K562 (cell line): ENCODE results near the gene ANKRD13A. TPM values are rescaled to one million over a fixed set of nuclear protein-coding genes. Genes with fewer than 3 reads are reported as not detected.
A peak's percentile ranks its signal among the peaks of the same experiment; 100 is the strongest.

ENCODE experiments used
- ARID1B ChIP-seq: fragments of 450-650 bp; IDR thresholded peaks from 2 replicates; pipeline ENCODE4 v1.6.1; 2016; ENCODE audit warnings: antibody characterized with exemption, mild to moderate bottlenecking, inconsistent platforms
- POLR2AphosphoS5 ChIP-seq: IDR thresholded peaks from 2 replicates; pipeline ENCODE4 v1.6.1; 2011; ENCODE audit warnings: mild to moderate bottlenecking, low read depth, low read length, moderate library complexity; ENCODE audit not compliant: control insufficient read depth, insufficient read depth
- POLR2G ChIP-seq: fragments of 200-400 bp; formaldehyde crosslinking; IDR thresholded peaks from 2 replicates; pipeline ENCODE4 v1.6.1; 2017; ENCODE audit warnings: low read depth, mild to moderate bottlenecking, antibody characterized with exemption, low read length, moderate library complexity
- POLR3A ChIP-seq: IDR thresholded peaks from 2 replicates; pipeline ENCODE4 v1.6.1; 2011; ENCODE audit warnings: borderline replicate concordance, mild to moderate bottlenecking, moderate library complexity; ENCODE audit not compliant: insufficient read length, insufficient read depth; ENCODE audit errors: extremely low read depth
- SRF ChIP-seq, 2 experiments: fragments of 250-450, 450-650 bp in 1 of 2; sonication (Bioruptor Pico) in 1 of 2; sonication (generic) in 1 of 2; formaldehyde crosslinking; IDR thresholded peaks; 2 replicates each; pipeline versions ENCODE4 v1.5.0 to v1.5.1; 2020 to 2022; ENCODE audit warnings: mild to moderate bottlenecking in 1 of 2, missing genetic modification reagents in 1 of 2
- THAP12 ChIP-seq: fragments of 250-450 bp; sonication (Bioruptor Pico); IDR thresholded peaks from 2 replicates; pipeline ENCODE4 v1.9.0; 2021; ENCODE audit warnings: mild to moderate bottlenecking, inconsistent platforms
- YY1 ChIP-seq, 3 experiments: IDR thresholded peaks; 2 replicates each; pipeline ENCODE4 v1.6.1; 2011; ENCODE audit warnings: low read length in 2 of 3, mild to moderate bottlenecking in 2 of 3, moderate library complexity in 2 of 3, borderline replicate concordance in 1 of 3, control low read depth in 1 of 3, low read depth in 1 of 3; ENCODE audit not compliant: insufficient read depth in 3 of 3, insufficient replicate concordance in 2 of 3, control insufficient read depth in 1 of 3, insufficient read length in 1 of 3; ENCODE audit errors: extremely low read depth in 1 of 3
- polyA plus RNA-seq, 8 experiments: library from polyadenylated mRNA; depleted of rRNA in 4 of 8; stranded (reverse) in 5 of 8; unstranded in 3 of 8; fragments of >200 nt; fragmentation: Nextera tagmentation in 2 of 8; fragmentation: Illumina TruSeq in 1 of 8; extraction: Ambion mirVana in 2 of 8; extraction: Trizol in 1 of 8; gene quantifications; 2 replicates each; pipeline versions ENCODE4 v1.2.1 to v1.2.3, GENCODE V29; 2011 to 2014; ENCODE audit warnings: inconsistent platforms in 1 of 8, missing spikeins in 1 of 8
- total RNA-seq, 7 experiments: library from RNA; depleted of rRNA in 6 of 7; stranded (reverse); fragments of >200 nt in 6 of 7; fragmentation: Illumina TruSeq in 2 of 7; extraction: Trizol in 2 of 7; gene quantifications; 2 replicates each; pipeline versions ENCODE4 v1.2.1 to v1.2.3, GENCODE V29; 2011 to 2021; ENCODE audit warnings: low replicate concordance in 1 of 7
- TF ChIP-seq, protein P1 (sequence below), 2 experiments: fragments of 450-650 bp in 1 of 2; sonication (generic) in 1 of 2; formaldehyde crosslinking in 1 of 2; IDR thresholded peaks; 2 replicates each; pipeline versions ENCODE4 v1.7.1 to v1.9.0; 2016 to 2022; ENCODE audit warnings: inconsistent platforms in 1 of 2, mild to moderate bottlenecking in 1 of 2, missing genetic modification reagents in 1 of 2

Gene ANKRD13A
- total and polyA plus RNA-seq, 9 of the 15 experiments (the other 6 are each of a cell fraction or from before 2014, with no cell fraction given): 5.0 to 55.0 (median 41.5) TPM

GRCh38 chr12:109995686-109996482 lies 3.3 kb upstream of the ANKRD13A start, which contains the start of gene GIT2 (continued):
- TF ChIP-seq POLR2AphosphoS5 (peak; percentile 62; the same call in 1 of the 2 replicates), SRF (CRISPR knock-in tag; IDR thresholded peaks at IDR 0.05) (0 out of 4 replicates have a peak, but pooled peaks of 1 of the 2 experiments have one; percentile 6), POLR3A (no peak), ARID1B (0 out of 2 replicates have a peak, but pooled peaks have one; percentile 7), YY1 (IDR thresholded peaks at IDR 0.05; ENCODE audit: borderline replicate concordance in 1 of 3, control insufficient read depth in 1 of 3, extremely low read depth in 1 of 3, insufficient read depth in 3 of 3, insufficient read length in 1 of 3, insufficient replicate concordance in 2 of 3, low read depth in 1 of 3, low read length in 2 of 3) (peak; percentile 97 to 100 (median 98)), POLR2G (peak; percentile 85), THAP12 (CRISPR knock-in tag) (0 out of 2 replicates have a peak, but pooled peaks have one; percentile 42)
- TF ChIP-seq, protein P1, sequence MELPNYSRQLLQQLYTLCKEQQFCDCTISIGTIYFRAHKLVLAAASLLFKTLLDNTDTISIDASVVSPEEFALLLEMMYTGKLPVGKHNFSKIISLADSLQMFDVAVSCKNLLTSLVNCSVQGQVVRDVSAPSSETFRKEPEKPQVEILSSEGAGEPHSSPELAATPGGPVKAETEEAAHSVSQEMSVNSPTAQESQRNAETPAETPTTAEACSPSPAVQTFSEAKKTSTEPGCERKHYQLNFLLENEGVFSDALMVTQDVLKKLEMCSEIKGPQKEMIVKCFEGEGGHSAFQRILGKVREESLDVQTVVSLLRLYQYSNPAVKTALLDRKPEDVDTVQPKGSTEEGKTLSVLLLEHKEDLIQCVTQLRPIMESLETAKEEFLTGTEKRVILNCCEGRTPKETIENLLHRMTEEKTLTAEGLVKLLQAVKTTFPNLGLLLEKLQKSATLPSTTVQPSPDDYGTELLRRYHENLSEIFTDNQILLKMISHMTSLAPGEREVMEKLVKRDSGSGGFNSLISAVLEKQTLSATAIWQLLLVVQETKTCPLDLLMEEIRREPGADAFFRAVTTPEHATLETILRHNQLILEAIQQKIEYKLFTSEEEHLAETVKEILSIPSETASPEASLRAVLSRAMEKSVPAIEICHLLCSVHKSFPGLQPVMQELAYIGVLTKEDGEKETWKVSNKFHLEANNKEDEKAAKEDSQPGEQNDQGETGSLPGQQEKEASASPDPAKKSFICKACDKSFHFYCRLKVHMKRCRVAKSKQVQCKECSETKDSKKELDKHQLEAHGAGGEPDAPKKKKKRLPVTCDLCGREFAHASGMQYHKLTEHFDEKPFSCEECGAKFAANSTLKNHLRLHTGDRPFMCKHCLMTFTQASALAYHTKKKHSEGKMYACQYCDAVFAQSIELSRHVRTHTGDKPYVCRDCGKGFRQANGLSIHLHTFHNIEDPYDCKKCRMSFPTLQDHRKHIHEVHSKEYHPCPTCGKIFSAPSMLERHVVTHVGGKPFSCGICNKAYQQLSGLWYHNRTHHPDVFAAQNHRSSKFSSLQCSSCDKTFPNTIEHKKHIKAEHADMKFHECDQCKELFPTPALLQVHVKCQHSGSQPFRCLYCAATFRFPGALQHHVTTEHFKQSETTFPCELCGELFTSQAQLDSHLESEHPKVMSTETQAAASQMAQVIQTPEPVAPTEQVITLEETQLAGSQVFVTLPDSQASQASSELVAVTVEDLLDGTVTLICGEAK (IDR thresholded peaks at IDR 0.05): peak; percentile 80
- TF ChIP-seq, protein P1 (CRISPR knock-in tag; IDR thresholded peaks at IDR 0.05): no peak
